Hepatocyte (in vitro differentiated cells): ENCODE measurements around the gene MAOB.

Source experiments
- EZH2 ChIP-seq: fragments of 200-600 bp; sonication (generic); IDR thresholded peaks from 2 replicates; pipeline ENCODE4 v1.6.1; 2016; ENCODE audit warnings: antibody characterized with exemption, mild to moderate bottlenecking, borderline replicate concordance
- TF ChIP-seq, protein P1 (sequence below): fragments of 200-600 bp; sonication (generic); IDR thresholded peaks from 2 replicates; pipeline ENCODE4 v1.5.1; 2016; ENCODE audit warnings: antibody characterized with exemption, mild to moderate bottlenecking; ENCODE audit not compliant: poor library complexity

DNA sequence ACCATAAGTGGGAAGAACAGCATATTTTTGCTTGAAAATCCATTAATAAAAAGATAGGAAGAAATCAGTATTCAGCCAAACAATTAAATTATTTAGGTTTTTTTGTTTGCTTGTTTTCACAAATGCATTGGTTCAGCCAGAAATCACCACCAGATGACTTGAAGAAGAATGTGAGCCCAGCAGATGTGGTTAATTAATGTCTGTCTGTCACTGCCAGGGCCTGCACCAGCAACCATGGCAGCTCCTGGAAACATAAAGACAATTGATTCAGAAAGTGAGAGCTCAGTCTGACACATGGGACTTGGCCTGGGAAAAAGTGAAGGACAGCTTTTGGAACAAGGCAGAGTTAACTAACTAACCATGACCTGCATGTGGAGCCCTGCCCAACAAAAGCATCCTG, 74.0 kb downstream of the MAOB start:
- TF ChIP-seq, protein P1, sequence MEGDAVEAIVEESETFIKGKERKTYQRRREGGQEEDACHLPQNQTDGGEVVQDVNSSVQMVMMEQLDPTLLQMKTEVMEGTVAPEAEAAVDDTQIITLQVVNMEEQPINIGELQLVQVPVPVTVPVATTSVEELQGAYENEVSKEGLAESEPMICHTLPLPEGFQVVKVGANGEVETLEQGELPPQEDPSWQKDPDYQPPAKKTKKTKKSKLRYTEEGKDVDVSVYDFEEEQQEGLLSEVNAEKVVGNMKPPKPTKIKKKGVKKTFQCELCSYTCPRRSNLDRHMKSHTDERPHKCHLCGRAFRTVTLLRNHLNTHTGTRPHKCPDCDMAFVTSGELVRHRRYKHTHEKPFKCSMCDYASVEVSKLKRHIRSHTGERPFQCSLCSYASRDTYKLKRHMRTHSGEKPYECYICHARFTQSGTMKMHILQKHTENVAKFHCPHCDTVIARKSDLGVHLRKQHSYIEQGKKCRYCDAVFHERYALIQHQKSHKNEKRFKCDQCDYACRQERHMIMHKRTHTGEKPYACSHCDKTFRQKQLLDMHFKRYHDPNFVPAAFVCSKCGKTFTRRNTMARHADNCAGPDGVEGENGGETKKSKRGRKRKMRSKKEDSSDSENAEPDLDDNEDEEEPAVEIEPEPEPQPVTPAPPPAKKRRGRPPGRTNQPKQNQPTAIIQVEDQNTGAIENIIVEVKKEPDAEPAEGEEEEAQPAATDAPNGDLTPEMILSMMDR = no peak
- TF ChIP-seq EZH2 = no peak
